ENCODE data around the gene ARL8B. TPM values are rescaled to one million over a fixed set of nuclear protein-coding genes. Genes with fewer than 3 reads are reported as not detected.
"Not testable (repeated sequence)": the region's sequence is repeated elsewhere in the genome, so short reads cannot be mapped to it uniquely, and the experiment has no call there.

Gene ARL8B
- total RNA-seq, 2 donors from 2014 or later = 54.5 to 57.7 TPM

- intact Hi-C loops (cut with DNase I) = no loop called here
- DNase-seq (no peak), ATAC-seq (no peak)
Measured at GRCh38 chr3:5105050-5105449, 17.0 kb upstream of the ARL8B start.

DNA sequence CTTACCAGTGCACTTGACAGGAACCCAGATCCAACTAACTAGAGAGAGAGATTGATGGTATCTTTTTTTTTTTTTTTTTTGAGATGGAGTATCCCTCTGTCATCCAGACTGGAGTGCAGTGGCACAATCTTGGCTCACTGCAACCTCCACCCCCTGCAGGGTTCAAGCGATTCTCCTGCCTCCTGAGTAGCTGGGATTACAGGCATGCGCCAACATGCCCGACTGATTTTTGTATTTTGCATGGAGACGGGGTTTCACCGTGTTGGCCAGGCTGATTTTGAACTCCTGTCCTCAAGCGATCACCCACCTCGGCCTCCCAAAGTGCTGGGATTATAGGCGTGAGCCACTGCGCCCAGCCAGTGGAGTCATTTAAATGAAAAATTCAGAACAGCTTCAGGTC, 15.7 kb upstream of the ARL8B start:
- DNase-seq; intact Hi-C loops (cut with DNase I); ATAC-seq: not testable (repeated sequence)

DNA sequence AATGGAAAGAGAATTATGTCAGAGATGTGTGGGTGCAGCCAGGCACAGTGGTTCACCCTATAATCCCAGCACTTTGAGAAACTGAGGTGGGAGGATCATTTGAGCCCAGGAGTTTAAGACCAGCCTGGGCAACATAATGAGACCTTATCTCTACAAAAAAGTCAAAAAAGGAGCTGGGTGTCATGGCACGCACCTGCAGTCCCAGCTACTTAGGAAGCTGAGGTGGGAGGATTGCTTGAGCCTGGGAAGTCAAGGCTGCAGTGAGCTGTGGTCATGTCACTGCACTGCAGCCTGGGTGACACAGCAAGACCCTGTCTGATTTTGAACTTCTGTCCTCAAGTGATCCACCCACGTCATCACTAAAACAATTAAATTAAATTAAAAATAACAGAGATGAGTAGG, 15.2 kb upstream of the ARL8B start:
- DNase-seq; intact Hi-C loops (cut with DNase I); ATAC-seq: not testable (repeated sequence)

- intact Hi-C loops (cut with DNase I) = no loop called here
- DNase-seq (no peak), ATAC-seq (no peak)
Measured at GRCh38 chr3:5110337-5110736, 11.8 kb upstream of the ARL8B start.

DNA sequence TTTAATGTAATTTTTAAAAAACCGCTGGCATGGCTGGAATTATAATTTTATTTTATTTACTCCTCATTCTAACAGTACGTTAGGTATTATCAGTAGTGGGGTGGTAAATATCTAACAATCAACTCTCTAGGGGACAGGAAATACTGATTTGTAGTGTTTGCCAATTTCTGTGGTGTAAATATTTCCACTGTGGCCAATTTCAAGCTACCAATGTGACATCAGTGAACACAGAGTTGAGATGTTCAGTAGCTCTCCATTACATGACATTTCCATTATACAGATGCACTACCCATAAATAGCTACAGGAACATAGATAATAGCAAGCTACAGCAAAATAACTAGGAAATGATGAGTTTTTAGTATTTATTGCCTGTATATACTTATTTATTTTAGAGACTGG, 10.0 kb upstream of the ARL8B start:
- intact Hi-C loops (cut with DNase I) = no loop called here
- ATAC-seq (no peak), DNase-seq (no peak)

GRCh38 chr3:5113726-5114125, 8.4 kb upstream of the ARL8B start:
- intact Hi-C loops (cut with DNase I); DNase-seq: not testable (repeated sequence)

GRCh38 chr3:5115506-5116162, 6.5 kb upstream of the ARL8B start:
- ATAC-seq = no peak
- intact Hi-C loops (cut with DNase I) = no loop called here
- DNase-seq = no peak

More at GRCh38 chr3:5113726-5114125, 8.4 kb upstream of the ARL8B start:
- ATAC-seq = not testable (repeated sequence)

DNA sequence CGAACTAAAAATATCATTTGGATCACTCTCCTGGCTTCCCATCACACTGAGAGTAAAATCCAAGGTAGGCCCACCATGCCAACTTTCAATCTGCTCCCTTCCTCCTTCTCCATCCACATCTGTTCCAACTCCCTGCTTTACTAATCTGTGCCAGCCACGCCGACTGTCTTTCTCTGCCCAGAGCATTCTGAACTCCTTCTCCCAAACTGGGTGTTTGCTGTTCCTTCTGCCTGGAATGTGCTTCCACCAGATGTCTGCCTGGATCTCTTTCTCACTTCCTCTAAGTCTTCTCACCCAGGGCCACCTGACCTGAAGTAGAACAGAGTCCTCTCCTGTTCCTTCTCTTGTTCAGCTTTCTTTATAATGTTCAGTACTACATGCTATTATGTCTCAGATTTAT, 5.6 kb upstream of the ARL8B start:
- no peak for DNase-seq
- ATAC-seq = no peak

GRCh38 chr3:5120446-5120845, 1.6 kb upstream of the ARL8B start:
- DNase-seq (no peak), ATAC-seq (no peak)
- intact Hi-C loops (cut with DNase I) = loop anchor here in 1 of 2 donors (10.0 kb wide), 1 partner anchor 64 kb away; the partner anchor contains the start of gene EDEM1

More for the DNA sequence above, 5.6 kb upstream of the ARL8B start:
- intact Hi-C loops (cut with DNase I) = no loop called here

DNA sequence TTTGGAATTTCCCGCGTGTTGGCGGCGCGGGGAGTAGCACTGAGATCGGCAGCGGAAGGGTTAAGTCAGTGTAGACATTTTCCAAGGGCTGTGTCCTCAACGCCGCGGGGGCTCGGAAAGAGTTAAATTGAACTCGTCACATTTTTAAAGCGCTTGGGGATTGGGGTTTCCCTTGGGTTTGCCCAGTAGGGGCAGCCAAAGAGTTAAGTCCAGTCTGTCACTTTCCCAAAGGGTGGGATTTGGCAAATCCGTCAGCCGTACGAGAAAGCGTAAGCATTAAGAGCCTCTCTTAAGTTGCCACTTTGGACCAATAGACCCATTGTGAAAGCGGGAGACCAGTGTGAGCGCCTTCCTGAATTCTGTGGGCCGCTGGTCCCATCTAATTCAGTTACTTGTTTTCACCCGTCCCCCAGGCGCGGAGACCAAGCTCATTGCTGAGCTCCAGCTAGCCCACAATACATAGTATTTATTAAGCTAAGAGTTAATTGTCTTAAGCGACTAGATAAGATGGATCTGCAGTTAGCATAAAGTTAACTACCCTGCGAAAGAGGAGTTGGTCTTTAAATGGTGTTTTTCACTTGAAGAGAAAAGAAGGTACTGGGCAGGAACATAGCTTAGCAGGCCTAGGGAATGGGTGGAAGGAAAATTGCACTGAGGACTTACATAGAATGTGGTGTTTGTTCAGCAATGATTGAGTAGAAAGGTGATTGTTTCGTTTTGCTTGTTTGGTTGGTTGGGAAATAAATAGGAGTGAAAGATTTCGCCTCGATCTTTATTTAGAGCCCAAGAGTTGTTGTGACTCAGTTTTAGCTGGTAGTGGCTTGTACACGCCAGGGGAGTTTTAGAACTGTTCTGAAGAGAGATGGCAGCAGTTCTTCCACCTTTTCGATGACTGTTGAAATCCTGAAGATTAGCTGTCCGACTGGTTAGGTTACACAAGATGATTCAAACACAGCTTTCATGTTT, 932 bp downstream of the ARL8B start:
- intact Hi-C loops (cut with DNase I) = loop anchor here (2.0 to 10.0 kb wide), 2 partner anchors 62 to 64 kb away; partner anchors contain the start of gene EDEM1 (in 2 of the 2)

GRCh38 chr3:5123937-5124336, 1.8 kb downstream of the ARL8B start:
- intact Hi-C loops (cut with DNase I) = loop anchor here (2.0 to 10.0 kb wide), 2 partner anchors 61 to 63 kb away; partner anchors contain the start of gene EDEM1 (in 2 of the 2)
- ATAC-seq (no peak), DNase-seq (no peak)

More for the DNA sequence above, 932 bp downstream of the ARL8B start:
- DNase-seq = peak; percentile 54
- peak; percentile 73 to 78 for ATAC-seq

GRCh38 chr3:5126586-5126985, 4.5 kb downstream of the ARL8B start:
- ATAC-seq = no peak
- intact Hi-C loops (cut with DNase I) = loop anchor here in 1 of 2 donors (10.0 kb wide), 1 partner anchor 58 kb away; the partner anchor contains the start of gene EDEM1
- DNase-seq = no peak

- ATAC-seq = no peak
- no peak for DNase-seq
- intact Hi-C loops (cut with DNase I) = loop anchor here in 1 of 2 donors (10.0 kb wide), 1 partner anchor 56 kb away; the partner anchor contains the start of gene EDEM1
Measured at GRCh38 chr3:5128849-5129248, 6.8 kb downstream of the ARL8B start.

GRCh38 chr3:5133239-5134018, 11.3 kb downstream of the ARL8B start:
- peak in 1 of 2 donors; percentile 10 for ATAC-seq
- intact Hi-C loops (cut with DNase I) = no loop called here
- DNase-seq = no peak

DNA sequence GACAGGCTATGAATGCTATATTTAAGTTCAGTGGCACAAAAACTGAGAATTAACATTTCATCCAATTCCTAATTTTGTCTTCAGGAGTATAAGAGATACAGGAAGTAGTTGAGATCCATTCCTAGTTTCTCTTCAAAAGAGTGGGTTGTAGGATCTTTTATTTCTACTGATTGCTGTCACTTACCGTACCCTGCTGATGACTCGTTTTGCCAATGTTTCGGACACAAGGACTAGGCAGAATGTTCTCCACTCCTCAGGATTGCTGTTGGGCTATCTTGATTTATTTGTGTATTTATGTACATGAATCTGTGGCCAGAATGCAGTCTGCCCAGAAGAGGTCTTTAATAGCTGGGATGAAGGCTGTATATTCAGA, 11.9 kb downstream of the ARL8B start:
- intact Hi-C loops (cut with DNase I) = no loop called here

DNA sequence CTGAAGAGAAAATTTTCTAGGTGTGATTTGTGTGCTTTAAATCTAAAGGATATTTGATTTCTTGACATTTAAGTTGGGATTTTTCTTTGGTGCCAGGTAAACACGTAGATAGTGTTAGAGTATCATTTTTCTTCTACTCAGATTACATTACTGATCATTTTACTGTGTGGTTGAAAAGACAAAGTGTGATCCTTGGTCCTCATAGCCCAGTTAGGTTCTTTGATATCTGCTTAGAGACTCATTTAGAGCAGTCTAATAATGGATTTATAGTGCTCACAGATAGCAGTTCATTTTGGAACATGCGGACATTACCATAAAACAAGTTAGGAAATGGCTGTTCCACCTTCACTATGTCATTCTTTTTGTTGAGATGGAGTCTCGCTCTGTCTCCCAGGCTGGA, 12.4 kb downstream of the ARL8B start:
- ATAC-seq = no peak
- DNase-seq = no peak
- intact Hi-C loops (cut with DNase I) = no loop called here

More for the DNA sequence above, 11.9 kb downstream of the ARL8B start:
- DNase-seq (no peak), ATAC-seq (no peak)

DNA sequence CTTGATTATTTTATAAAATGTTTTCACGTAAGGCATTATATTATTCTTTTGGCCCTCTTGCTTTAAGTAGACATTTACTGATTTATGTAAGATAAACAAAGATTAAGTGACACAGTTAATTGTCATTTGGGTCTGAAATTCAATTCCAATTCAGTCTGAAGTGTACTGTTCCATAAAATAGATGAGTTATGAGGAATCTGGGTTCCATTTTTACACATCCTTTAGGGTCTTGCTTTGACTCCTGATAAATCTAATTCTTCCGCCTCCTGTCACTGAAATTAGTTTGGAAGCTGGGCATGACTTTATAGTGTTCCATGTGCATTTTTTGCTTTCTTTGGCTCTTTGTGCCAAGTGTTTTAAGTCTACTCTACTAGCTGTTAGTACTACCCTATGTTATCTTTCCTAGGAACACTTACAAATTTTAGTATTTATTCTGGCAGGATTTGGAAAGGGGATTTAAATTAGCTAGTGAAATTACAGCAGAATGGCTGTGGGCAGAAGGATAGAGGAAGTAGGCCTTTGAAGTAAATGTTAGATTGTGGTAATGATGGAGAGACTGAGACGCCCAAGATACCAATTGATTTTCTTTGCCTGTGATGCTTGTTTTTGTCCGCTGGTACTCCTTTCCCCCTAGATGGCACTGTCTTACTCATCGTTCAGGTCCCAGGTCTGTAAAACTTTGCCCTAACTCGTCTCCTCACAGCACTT, 14.3 kb downstream of the ARL8B start:
- intact Hi-C loops (cut with DNase I) = no loop called here
- DNase-seq = no peak
- no peak for ATAC-seq

GRCh38 chr3:5136919-5137429, 14.9 kb downstream of the ARL8B start:
- intact Hi-C loops (cut with DNase I) = no loop called here
- DNase-seq (no peak), ATAC-seq (peak in 1 of 2 donors; percentile 54)
